AG20443 (cell line): ENCODE data around the gene TRNAU1AP.
"Not testable (repeated sequence)": the region's sequence is repeated elsewhere in the genome, so short reads cannot be mapped to it uniquely, and the experiment has no call there.

Experiments used
- DNase-seq: peaks from one replicate; pipeline ENCODE4 v3.0.0; 2012; ENCODE audit warnings: low spot score, mixed read lengths

The TRNAU1AP gene

DNA sequence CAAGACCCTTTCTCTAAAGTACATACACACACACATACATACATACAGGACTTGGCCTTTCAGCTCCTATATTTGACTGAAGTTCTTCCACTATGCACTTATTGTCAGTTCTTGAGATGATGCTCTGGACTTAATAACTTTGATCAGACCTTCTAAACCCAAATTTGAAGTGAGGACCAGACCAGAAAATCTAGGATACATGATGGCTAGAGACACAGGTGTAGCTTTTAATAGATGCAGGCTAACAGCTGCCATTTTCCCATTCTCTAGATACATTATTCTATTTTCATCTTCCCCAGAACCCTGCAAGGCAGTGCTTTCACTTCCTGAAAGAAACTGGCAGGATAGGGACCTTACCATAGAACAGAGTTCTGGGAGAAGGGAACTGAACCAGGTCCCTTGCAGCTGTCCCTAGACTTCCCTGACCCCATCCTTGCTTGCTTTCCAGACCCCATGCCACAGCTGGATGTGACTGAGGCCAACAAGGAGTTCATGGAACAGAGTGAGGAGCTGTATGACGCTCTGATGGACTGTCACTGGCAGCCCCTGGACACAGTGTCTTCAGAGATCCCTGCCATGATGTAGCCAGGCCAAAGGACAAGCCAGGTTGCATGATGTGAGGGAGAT, 24.3 kb downstream of the TRNAU1AP start:
- DNase-seq, result no peak

DNA sequence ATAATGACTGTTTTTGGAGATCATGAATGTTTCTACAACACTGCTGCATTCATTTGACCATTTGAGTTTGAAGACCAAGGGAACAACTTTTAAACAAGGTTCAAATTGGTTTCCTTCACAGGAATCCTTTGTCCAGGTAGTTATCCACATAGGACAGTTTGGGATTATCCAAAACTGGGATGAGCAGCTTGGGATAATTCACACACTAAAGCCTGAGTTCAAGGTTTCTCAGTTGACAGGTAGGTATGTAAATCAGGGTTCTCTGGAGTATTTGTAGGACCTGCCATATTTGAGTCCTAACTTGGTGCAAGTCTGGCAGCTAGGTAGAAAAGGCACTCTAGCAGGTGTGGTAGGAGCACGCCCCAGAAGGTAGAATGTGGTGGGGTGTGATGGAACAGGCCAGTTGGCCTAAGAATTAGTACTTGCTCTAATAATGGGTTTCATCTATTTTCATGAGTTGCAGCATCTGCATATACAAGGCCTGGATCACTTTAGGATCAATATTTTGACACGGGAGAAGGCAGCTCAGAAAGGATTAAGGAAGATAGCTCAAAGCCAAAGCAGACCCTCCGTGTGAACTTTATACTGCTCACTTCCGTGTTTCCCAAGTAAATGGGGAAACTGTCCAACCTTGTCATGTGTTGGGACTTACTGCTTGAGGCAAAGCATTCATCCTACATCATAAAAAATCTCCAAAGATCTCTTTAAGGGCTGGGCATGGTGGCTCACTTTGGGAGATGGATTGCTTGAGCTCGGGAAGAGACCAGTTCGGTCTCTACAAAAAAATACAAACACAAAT, 25.1 kb downstream of the TRNAU1AP start:
- no peak for DNase-seq

DNA sequence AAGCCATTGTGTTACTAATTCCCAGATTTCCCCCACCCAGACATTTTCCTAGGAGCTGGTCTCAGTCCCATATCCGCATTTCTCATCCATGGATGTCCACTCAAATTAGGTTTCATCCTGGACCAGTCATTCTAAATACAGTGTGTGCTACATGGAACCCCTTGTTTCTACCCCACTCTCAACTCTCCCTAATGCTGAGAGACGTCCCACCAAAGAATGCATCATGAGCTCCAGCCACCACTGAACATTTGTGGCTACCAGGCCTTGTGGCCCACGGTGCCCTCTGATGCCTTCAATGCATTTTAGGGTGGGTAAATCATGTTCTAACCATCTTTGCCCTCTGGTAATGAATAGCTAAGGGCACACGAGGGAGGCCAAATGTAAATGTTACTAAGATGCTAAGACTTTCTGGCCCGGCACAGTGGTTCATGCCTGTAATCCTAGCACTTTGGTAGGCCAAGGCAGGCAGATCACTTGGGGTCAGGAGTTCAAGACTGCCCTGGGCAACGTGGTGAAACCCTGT, 25.9 kb downstream of the TRNAU1AP start:
- DNase-seq, result no peak

DNA sequence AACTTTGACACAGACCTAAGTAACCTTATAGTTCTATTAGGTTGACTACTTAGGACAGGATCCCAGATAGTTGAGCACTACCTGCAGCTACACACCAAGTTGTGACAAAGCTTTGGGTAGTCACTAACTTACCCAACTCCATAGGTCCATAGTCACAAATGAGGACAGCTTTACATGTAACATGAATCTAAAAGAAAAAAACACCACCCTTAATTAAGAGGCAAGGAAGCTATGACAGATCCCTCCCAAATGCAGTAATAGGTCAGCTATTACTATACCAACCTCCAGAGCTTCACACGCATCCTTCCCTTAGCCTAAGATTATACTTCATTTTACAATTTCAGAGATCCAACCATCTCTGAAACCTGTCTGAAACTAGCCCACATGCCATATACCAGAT, 26.5 kb downstream of the TRNAU1AP start:
- no peak for DNase-seq

DNA sequence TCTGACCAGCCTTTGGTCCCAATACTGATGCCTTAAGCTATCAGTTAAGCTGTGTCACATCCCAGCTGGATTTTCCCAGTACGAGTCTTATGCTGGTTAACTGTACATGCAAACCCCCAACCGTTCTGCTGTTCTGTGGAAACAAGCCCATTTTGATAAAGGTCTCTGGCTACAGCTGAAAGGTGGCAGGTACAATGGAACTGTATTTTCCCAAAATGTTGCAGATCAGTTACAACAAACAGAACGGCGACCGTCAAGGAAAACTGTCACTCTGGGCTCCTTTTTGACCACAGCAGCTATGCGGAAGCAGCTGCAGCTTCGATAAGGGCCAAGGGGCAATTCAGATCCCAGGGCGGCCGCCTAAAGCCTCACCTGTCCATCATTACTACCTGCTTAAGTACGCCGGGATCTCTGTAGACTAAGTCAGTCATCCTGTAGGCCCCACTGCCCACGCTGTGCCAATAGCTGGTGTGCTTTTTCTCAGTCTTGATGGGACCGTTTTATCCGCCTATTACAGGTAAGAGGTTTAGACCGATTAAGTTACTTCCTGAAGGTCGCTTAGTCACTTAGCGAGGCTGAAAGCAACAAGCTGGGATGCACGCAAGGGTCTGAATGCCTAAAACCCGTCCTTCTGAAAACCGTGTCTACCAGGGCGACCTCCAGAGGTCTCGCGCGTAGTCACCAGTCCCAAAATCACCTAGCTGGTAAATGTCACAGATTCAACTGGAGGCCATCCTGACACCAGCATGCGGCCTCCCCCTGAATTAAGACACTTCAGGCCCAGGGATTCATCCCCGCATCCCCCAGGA, 28.0 kb downstream of the TRNAU1AP start:
- DNase-seq, result peak; percentile 49

DNA sequence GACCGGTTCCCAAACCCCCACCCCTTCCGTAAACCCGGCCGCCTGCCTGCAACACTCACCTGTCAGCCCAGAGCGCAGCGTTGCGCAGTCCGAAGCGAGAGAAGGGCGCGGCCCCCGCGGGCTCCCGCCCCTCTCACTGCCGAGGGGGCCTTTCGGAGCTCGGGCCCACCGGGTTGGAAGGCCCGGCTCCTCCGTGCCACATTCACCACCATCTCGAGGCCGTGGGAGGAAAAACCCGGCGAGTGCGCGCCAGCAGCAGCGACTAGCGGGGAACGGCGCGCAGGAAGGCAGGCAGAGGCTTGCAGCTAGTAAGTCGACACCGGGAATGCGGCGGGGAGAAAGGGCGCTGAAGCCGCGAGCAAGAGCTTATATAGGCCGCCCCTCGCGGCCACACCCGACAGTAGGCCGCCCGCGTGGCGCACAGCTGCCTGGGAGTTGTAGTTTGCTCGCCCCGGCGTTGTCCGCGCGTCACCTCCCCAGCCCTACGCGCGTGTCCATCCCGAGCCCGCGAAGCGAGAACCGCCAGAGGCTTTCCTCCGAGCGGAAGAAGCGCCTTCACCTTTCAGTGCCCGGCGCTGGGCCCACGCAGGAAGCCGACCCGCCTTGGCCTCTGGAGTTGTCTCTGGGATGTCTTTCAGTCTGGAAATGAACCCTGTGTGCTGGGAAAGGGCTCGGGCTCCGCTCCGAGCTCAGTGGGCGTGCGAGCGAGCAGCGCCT, 28.8 kb downstream of the TRNAU1AP start:
- peak; percentile 99 for DNase-seq

DNA sequence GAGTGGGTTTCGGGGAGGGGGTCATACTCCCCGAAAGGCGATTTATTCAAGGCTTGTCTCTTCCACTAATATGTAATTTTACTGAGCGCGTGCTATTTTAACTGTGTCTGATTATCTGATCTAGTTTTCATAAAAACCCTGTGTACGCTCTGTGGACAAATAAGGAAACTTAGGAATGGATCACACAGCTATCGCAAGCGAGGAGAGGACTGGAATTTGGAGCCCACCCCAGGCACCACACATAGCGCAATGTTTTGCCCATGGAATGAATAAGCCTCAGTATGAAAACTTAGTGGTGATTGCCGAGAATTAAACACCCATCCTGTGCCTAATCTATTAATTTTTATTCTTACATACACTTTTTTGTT, 29.3 kb downstream of the TRNAU1AP start:
- peak; percentile 47 for DNase-seq

DNA sequence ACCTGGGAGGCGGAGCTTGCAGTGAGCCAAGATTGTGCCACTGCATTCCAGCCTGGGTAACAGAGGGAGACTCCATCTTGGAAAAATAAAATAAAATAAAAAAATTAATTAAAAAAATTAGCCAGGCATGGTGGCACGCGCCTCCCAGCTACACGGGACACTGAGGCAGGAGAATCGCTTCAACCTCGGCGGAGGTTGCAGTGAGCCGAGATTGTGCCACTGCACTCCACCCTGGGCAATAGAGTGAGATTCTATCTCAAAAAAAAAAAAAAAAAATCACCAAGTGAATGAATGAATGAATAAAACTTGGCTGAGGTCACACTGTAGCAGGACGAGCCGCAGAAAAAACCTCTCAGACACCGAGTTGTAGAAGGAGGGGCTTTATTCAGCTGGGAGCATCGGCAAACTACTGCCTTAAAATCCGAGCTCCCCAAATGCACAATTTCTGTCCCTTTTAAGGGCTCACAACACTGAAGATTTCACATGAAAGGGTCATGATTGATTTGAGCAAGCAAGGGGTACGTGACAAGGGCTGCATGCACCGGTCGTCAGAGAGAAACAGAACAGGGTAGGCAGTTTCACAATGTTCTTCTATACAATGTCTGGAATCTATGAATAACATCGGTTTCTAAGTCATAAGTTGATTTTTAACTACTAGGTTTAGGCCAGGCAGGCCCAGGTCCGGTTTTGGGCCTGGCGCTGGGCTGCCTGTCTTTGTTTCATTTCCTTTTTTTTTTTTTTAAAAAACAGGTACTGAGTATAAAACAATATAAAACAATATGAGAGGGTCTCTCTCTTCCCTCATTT, 33.9 kb downstream of the TRNAU1AP start:
- not testable (repeated sequence) for DNase-seq

DNA sequence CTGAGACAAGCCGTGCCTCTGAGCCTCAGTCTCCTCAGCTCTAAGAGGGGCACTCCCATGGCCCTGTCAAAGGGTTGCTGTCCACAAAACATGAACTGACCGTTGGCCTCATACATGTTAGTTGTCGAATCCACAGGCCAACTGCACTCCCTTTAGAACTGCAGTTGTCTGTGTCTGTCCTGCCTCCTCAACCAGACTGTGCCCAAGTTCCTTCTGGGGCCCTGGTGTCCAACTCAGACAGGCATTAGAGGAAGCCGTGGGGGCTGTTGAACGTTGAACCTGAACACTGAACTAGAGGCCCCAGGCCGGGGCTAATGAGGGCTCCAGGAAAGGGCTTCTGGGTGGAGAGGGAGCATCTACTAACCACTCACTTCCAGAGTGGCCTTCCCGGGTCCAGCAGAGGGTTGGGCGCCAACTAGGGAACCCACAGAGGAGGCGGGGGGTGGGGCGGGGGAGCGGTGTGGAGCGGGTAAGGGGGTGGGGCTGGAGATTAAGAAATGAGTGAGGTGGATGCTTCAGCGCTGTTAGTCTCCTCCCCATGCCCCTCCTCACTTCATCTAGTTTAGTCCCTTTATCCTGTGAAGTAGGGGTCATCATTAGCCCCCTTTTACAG, 38.9 kb downstream of the TRNAU1AP start, which contains the start of gene RAB42:
Gene RAB42 (plus strand): TSS at position 558 of the 613 bp plus-strand sequence. CDS start 247 bp downstream, outside the sequence.
- DNase-seq, result peak; percentile 70

DNA sequence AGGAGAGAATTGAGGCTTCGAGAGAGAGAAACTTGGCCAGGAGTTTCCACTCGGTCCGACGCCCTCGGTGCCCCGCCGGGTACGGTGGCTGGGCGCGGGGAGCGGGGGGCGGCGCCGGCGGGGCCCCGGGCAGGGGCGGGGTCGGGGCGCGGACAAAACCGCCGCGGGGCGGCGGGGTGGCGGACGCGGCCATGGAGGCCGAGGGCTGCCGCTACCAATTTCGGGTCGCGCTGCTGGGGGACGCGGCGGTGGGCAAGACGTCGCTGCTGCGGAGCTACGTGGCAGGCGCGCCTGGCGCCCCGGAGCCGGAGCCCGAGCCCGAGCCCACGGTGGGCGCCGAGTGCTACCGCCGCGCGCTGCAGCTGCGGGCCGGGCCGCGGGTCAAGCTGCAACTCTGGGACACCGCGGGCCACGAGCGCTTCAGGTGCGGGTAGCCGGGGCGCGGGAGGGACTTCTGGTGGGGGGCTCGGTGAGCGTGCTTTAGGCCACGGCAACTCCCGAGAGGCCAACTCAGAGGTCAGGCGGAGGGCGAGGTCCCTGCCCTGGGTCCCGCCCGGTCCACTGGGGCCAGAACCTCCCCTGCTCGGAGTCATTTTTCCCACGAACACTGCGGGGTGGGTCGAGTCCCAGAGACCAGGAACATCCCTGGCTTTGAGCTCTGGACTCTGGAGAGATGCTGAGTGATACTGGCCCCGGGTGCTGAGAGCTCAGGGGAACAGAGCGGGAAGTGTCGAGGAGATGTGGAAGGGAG, 39.6 kb downstream of the TRNAU1AP start:
- peak; percentile 71 for DNase-seq

DNA sequence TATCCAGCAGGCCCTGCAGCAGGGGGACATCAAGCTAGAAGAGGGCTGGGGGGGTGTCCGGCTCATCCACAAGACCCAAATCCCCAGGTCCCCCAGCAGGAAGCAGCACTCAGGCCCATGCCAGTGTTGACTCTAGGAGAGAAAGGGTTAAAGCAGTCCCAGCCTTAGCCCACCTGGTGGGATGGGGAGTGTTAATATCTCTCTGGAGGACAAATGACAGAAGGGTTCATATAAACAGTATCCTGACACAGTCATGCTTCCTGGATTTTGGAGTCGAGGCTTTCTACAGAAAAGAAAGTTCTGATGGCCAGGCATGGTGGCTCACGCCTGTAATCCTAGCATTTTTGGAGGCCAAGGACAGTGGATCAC, 41.1 kb downstream of the TRNAU1AP start:
- not testable (repeated sequence) for DNase-seq

DNA sequence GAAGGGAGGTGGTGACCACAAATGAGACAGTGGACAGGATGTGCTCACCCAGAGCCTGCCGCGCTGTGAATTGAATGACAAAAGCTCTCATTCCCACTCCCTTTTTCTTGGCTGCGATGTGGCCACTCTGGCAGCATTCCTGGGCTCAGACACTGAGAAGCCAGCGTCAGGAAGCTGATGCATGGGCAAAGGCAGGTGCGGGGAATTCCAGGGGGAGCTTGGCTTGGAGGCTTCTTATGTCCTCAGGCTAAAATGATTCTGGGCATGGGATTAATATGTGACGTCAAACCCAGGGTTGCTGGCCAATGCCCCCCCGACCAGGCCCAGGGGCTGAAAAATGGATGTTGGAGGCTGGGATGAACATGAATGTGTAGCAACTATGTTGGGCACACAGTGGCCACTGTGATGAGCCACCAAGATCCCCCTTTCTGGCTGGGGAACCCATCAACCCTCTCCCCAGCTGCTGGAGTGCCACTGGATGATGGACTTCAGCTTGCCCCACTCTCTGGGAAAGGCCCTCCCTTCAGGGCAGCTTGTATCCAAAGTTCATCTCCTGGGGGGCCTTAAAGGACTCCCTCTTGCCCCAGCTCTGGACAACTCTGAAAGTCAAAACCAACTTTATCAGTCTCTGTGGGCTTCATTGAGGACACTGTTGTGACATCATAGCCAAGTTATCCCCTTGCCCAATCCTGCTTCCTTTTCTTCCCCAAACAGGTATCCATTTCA, 42.0 kb downstream of the TRNAU1AP start:
- DNase-seq, result peak; percentile 38

DNA sequence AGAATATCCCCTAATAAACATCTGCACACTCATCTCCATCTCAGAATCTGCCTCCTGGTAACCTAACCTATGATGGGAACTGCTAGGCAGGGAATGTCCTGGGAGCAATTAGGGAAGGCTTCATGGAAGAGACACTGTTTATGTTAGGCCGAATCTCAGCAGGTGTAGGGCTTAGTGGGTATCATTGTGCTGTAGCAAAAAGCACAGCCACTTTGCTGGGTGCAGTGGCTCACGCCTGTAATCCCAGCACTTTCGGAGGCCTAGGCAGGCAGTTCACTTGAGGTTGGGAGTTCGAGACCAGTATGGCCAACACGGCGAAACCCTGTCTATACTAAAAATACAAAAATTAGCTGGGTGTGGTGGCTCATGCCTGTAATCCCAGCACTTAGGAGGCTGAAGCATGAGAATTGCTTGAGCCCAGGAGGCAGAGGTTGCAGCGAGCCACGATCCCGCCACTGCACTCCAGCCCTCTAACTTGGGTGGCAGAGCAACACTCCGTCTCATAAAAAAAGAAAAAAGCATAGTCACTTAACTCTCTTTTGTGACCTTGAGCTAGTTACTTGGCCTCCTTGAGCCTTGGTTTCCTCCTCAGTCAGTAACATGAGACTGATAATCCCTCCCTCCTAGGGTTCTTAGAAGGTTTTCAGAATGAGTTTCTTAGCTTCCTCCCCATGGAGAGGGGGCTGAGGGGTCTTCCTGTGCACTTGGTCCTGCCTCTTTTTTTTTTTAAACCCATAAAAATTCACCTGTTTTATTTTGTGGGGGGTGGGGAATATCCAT, 42.7 kb downstream of the TRNAU1AP start:
- DNase-seq, result no peak

DNA sequence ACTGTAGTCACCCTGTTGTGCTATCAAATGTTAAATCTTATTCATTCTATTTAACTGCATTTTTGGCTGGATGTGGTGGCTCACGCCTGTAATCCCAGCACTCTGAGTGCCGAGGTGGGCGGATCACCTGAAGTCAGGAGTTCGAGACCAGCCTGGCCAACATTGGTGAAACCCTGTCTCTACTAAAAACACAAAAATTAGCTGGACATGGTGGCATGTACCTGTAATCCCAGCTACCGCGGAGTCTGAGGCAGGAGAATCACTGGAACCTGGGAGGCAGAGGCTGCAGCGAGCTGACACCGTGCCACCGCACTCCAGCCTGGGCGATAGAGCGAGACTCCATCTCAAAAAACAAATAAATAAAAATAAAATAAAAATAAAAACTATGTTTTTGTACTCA, 43.4 kb downstream of the TRNAU1AP start:
- DNase-seq, result not testable (repeated sequence)

DNA sequence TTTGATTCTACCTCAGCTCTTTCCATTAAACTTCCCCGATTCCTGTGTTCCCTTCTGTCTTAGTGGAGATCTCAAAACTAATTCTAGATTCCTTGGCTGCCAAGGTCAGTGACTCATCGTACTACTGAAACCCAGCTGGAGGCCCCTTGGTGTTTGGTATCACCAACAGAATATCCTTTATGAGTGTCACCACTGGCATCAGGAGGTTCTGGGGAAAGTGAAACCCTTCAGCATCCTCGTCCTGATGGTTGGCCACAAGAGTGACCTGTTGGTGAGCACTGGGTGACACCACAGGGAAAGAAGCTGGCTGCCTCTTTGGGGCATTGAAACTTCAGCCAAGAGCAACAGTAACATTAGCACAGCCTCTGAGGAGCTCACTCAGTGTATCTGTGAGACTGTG, 48.8 kb downstream of the TRNAU1AP start:
- DNase-seq, result peak; percentile 87

DNA sequence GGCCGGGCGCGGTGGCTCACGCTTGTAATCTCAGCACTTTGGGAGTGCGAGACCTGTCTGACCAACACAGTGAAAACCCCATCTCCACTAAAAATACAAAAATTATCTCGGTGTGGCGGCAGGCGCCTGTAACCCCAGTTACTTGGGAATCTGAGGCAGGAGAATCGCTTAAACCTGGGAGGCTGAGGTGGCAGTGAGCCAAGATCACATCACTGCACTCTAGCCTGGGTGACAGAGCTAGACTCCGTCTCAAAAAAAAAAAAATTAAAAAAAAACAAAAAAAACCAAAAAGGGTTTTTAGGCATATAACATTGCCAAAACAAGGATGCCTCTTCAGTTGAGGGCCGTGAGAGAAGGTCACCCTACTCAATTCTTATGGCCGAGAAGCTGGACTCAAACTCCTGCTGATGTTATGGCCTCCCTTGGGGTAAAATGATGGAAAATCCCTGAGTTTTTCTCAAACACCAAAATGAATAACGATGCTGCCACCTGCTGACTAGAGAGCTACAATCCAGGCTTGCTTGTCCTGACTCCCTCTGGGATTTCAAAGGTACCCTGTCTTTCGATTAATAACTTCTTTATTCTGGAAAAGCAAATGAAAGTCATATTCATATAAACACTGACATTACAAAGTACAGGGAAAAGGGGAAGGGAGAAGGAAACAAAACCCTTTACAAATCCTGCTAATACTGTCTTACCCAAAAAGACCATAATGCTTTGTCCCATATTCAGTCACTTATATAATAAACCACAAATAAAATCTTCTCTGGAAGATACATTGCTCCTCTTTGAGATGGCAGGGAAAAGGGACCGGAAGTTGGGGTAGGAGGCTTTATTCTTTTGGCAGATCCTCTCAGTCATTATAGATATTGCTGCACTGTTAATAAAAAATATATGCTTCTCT, 49.9 kb downstream of the TRNAU1AP start:
- peak; percentile 79 for DNase-seq

DNA sequence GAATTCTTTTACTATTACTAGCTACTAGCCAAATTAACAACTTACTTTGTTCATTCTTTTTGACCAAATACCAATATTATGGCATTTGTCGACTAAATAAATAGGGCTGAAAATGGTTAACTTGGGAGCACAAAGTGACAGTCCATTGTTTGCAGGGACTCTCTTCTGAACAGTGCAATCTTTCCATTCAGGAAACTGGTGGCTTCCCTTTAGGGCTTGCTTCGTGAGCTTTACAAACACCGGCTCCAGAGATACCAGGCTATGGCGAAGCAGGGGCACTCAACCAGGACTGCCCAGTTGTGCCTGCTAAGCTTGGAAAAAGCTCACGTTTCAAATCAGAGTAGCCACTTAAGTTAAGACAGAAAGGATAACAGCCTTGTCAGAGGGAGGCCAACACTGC, 51.5 kb downstream of the TRNAU1AP start:
- DNase-seq, result no peak
